Stimulated activated naive CD8-positive, alpha-beta T cell treated with anti-CD3 and anti-CD28 coated beads, Interleukin-15, Interleukin-2, amounts not matched to agents 100 U/mL and 50 U/mL, for 24 hours (primary cell): ENCODE measurements around the gene RAET1L.
"Not testable (repeated sequence)": the region's sequence is repeated elsewhere in the genome, so short reads cannot be mapped to it uniquely, and the experiment has no call there.

Experiments used
- ATAC-seq: fragments of 150-1000 bp; cut with Tn5 transposase; one replicate; pipeline ENCODE4 v1.10.0; 2021
- DNase-seq: peaks from one replicate; pipeline ENCODE4 v3.0.0; 2021

RAET1L gene

DNA sequence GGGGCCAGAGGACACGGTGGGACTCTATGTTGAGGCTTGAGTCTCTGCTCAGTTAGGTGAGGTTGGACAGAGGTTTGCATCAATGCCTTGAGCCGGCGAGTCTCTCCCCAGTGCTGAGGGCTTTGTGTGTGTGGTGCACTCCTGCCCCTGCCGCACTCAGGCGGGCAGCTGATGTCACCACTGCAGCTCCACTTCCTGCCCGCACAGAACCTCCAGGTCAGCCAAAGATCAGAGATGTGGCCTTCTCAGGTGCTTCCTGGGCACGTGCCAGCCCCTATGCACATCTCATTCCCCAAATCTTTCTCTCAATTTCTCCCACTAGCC, 33.9 kb downstream of the RAET1L start:
- peak; percentile 60 for ATAC-seq
- DNase-seq = not testable (repeated sequence)

- DNase-seq (peak; percentile 40), ATAC-seq (peak; percentile 41)
Observed at GRCh38 chr6:149990661-149991471, 34.5 kb downstream of the RAET1L start.

- no peak for ATAC-seq
- DNase-seq = no peak
Observed at GRCh38 chr6:149990212-149990660, 35.1 kb downstream of the RAET1L start.

DNA sequence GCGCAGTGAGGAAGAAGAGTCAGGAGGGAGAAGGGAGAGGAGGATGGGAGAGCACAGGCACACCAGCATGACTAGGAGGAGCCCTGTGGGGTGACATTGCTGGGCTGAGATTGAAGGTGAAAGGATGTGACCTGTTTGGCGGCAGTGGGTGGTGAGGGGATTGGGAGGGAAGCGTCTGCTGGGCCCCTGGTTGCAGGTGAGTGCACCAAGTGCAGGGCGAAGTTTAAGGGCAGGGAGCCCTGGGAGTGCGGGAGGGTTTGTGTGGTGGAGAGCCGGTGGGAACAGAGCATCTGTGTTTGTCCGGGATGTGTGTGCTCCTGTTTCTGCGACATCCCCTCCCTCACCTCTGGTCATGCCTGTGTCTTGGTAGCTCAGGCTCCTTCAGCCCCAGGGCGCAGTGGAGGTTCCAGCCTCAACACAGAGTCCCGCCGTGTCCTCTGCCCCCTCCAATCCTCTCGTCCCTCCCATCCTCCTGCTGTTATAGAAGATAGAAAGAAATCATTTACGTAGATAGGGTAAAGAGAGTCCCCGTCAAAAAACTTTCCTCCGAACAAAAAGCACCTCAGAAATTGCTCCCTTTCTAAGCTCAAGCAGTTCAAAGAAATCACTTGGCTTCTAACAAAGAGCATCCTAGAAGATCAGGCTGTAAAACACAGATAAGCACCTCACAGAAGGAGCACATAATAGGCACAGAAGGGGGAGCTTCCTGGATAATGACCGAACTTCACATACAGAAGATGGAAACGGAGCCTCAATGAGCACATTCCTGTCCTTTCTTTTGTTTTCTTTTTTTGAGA, 36.6 kb downstream of the RAET1L start:
- no peak for ATAC-seq

DNA sequence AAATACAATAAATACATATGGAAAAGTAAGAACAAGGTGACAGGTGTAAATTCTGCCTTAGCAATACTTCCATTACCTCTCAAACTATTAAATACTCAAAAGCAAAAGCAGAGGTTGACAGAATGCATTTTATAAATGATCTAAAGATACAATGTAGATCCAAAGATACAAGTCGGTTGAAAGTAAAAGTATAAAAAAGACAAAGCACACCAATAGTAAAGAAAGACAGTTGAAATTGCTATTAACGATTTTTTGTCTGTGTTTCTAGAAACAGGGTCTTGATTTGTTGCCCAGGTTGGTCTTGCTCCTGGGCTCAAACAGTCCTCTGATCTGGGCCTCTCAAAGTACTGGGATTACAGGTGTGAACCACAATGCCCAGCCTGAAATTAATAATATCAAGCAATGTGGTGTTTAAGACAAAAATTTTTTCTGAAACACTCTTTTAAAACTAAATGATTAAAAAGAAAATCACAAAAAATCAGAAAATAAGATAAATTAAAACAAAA, 37.7 kb downstream of the RAET1L start:
- no peak for DNase-seq
- ATAC-seq = no peak

More for the DNA sequence above, 36.6 kb downstream of the RAET1L start:
- no peak for DNase-seq

GRCh38 chr6:149985481-149985937, 39.8 kb downstream of the RAET1L start:
- DNase-seq (no peak), ATAC-seq (peak; percentile 53)

DNA sequence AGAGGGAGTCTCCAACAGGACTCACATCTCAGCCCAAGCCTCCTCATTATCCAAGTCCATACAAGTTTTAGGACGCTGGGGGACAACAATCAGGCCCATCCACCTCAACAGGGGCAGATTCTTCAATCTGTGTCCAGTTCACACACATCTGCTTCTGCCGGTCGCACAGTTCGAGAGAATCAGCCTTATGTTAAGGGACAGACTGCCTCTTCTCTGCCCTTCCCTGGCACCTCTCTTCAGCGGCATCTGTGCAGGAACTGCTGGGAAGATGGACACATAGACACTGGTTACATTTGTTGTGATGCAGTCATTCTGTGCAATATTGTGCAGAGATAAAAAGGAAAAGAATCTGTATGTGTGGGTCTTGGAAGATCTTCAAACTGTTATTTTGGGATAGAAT, 40.6 kb downstream of the RAET1L start:
- DNase-seq (no peak), ATAC-seq (no peak)

DNA sequence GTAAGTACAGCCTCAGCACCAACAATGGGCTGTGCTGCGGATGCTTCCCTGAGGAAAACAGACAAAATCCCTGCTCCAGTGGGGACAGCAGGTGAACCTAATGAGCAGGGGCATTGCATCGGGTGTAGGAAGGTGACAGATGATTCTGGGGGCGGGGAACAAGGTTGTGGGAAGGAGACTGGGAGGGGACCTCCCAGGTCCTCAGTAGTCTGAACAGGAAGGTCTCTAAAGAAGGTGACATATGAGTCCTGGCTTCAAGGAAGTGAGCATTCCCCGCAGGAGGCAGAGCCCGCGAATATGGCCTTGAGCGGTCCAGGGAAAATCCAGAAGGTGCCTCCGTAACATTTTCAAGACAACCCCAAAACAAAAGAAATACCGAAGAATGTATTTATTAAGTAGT, 42.2 kb downstream of the RAET1L start:
- ATAC-seq (no peak), DNase-seq (no peak)

DNA sequence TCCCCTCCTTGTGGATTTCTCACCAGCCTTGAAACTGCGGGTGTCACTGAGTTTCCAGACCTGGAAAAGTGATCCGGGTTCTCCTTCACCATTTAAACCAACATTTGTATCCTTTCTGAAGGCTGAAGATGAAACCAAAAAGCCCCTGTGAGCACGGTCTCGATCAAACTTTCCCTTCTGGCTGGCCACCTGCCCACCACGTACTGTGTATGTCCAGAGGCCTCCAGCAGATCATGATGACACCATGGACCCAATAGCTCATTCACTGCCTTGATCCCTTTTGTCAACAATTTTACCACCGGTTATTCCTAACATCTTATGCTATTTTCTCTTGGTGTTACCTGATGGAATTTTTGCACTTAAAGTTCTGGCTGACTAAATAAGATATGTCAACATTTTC, 46.0 kb downstream of the RAET1L start:
- DNase-seq (no peak), ATAC-seq (no peak)

GRCh38 chr6:149978610-149979009, 46.7 kb downstream of the RAET1L start:
- ATAC-seq = no peak
- no peak for DNase-seq

- no peak for ATAC-seq
- no peak for DNase-seq
Observed at GRCh38 chr6:149977221-149977620, 48.1 kb downstream of the RAET1L start.

DNA sequence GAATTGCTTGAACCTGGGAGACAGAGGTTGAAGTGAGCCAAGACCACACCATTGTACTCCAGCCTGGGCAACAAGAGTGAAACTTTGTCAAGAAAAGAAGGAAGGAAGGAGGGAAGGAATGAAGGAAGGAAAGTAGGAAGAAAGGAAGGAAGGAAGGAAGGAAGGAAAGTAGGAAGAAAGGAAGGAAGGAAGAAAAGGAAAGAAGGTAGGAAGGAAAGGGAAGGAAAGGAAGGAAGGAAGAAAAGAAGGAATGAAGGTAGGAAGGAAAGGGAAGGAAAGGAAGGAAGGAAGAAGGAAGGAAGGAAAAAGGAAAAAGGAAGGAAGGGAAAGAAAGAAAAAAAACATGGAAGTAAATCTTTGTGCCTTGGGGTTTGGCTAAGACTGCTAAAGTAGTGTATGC, 49.9 kb downstream of the RAET1L start:
- ATAC-seq (no peak), DNase-seq (no peak)

- ATAC-seq (no peak), DNase-seq (no peak)
Observed at GRCh38 chr6:149974825-149975224, 50.5 kb downstream of the RAET1L start.

DNA sequence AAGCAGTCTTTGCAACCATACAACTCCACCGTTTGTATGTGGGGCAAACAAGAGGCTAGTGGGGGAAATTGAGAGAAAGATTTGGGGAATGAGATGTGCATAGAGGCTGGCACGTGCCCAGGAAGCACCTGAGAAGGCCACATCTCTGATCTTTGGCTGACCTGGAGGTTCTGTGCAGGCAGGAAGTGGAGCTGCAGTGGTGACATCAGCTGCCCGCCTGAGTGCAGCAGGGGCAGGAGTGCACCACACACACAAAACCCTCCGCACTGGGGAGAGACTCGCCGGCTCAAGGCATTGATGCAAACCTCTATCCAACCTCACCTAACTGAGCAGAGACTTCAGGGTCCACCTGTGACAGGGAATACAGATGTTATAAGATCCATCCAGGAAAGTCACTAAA, 50.9 kb downstream of the RAET1L start:
- ATAC-seq, DNase-seq: not testable (repeated sequence)

DNA sequence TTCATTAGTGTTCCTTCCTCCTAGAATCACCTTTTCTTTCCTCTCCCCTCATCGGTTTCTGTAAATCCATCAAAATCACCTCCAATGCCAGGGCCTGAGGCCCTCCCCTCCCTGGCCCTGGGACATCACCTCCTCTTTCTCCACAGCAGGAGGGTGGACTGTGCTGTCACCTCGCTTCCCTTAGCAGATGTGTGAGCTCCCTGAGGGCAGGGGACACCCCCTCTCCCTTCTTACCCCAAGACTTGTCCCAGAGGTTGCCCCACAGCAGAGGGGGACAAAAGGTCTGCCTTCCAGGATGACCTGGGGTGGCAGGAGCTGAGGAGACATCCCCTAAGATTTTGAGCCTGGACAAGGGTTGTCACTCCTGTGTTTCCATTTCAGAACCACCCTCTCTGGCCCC, 55.7 kb downstream of the RAET1L start:
- ATAC-seq (no peak), DNase-seq (no peak)

DNA sequence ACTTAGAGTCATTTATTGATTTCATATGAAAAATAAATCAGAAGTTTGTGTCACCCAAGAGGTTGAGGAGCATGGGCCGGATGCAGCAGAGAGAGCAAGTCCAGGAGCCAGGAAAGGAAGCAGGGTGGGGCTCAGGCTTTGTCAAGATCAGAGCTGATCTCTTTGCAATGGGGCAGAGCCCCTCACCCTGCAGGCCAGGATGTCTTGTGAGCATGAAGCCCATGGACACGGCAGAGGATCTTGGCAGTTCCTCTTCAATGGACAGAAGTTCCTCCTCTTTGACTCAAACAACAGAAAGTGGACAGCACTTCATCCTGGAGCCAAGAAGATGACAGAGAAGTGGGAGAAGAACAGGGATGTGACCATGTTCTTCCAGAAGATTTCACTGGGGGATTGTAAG, 56.4 kb downstream of the RAET1L start:
- not testable (repeated sequence) for ATAC-seq, DNase-seq
